ENCODE measurements around the gene ERBB4.

ERBB4 gene

DNA sequence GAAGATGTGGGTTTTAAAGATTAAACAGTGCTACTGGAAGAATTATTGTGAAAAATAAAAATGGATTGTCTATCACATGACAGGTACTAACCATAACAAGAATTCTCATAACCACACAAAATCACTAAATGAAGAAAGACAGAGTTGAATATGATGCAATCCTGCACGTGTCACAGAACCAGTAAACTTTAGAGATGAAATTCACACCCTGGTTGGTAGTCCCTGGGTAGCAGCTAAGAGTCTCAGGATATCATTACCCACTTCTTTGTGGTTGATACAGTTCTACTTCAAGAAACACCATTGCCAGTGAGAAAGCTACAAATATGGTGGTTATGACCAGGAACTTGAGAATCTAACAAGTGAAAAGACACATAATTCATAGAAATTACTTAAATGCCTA is 450.2 kb downstream of the ERBB4 start:
- TF ChIP-seq, protein P1, sequence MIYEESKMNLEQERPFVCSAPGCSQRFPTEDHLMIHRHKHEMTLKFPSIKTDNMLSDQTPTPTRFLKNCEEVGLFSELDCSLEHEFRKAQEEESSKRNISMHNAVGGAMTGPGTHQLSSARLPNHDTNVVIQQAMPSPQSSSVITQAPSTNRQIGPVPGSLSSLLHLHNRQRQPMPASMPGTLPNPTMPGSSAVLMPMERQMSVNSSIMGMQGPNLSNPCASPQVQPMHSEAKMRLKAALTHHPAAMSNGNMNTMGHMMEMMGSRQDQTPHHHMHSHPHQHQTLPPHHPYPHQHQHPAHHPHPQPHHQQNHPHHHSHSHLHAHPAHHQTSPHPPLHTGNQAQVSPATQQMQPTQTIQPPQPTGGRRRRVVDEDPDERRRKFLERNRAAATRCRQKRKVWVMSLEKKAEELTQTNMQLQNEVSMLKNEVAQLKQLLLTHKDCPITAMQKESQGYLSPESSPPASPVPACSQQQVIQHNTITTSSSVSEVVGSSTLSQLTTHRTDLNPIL (CRISPR knock-in tag; IDR thresholded peaks at IDR 0.05; ENCODE audit: low read depth), result no peak
- TF ChIP-seq ZFP30 (CRISPR knock-in tag; IDR thresholded peaks at IDR 0.05) (no peak), RARB (CRISPR knock-in tag; IDR thresholded peaks at IDR 0.05) (no peak), SNAI2 (CRISPR knock-in tag; IDR thresholded peaks at IDR 0.05) (no peak), PPARA (CRISPR knock-in tag; IDR thresholded peaks at IDR 0.05; ENCODE audit: borderline replicate concordance) (no peak), TCF4 (CRISPR knock-in tag; IDR thresholded peaks at IDR 0.05; ENCODE audit: borderline replicate concordance) (no peak), CSDC2 (CRISPR knock-in tag; IDR thresholded peaks at IDR 0.05) (no peak), ARNTL (CRISPR knock-in tag; IDR thresholded peaks at IDR 0.05; ENCODE audit: borderline replicate concordance, low read depth) (no peak), GLIS3 (CRISPR knock-in tag; IDR thresholded peaks at IDR 0.05) (no peak), ZC3H10 (CRISPR knock-in tag; IDR thresholded peaks at IDR 0.05) (no peak), ISL1 (CRISPR knock-in tag; IDR thresholded peaks at IDR 0.05) (no peak), ZFP3 (CRISPR knock-in tag; IDR thresholded peaks at IDR 0.05) (no peak), OSR1 (CRISPR knock-in tag; IDR thresholded peaks at IDR 0.05) (no peak), BACH2 (CRISPR knock-in tag; IDR thresholded peaks at IDR 0.05; ENCODE audit: borderline replicate concordance) (no peak), ZNF8 (CRISPR knock-in tag; IDR thresholded peaks at IDR 0.05) (no peak), TOX (CRISPR knock-in tag; IDR thresholded peaks at IDR 0.05; ENCODE audit: borderline replicate concordance) (no peak)
- TF ChIP-seq, protein P2, sequence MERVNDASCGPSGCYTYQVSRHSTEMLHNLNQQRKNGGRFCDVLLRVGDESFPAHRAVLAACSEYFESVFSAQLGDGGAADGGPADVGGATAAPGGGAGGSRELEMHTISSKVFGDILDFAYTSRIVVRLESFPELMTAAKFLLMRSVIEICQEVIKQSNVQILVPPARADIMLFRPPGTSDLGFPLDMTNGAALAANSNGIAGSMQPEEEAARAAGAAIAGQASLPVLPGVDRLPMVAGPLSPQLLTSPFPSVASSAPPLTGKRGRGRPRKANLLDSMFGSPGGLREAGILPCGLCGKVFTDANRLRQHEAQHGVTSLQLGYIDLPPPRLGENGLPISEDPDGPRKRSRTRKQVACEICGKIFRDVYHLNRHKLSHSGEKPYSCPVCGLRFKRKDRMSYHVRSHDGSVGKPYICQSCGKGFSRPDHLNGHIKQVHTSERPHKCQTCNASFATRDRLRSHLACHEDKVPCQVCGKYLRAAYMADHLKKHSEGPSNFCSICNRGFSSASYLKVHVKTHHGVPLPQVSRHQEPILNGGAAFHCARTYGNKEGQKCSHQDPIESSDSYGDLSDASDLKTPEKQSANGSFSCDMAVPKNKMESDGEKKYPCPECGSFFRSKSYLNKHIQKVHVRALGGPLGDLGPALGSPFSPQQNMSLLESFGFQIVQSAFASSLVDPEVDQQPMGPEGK (CRISPR knock-in tag; IDR thresholded peaks at IDR 0.05; ENCODE audit: borderline replicate concordance), result no peak
- TF ChIP-seq, protein P3, sequence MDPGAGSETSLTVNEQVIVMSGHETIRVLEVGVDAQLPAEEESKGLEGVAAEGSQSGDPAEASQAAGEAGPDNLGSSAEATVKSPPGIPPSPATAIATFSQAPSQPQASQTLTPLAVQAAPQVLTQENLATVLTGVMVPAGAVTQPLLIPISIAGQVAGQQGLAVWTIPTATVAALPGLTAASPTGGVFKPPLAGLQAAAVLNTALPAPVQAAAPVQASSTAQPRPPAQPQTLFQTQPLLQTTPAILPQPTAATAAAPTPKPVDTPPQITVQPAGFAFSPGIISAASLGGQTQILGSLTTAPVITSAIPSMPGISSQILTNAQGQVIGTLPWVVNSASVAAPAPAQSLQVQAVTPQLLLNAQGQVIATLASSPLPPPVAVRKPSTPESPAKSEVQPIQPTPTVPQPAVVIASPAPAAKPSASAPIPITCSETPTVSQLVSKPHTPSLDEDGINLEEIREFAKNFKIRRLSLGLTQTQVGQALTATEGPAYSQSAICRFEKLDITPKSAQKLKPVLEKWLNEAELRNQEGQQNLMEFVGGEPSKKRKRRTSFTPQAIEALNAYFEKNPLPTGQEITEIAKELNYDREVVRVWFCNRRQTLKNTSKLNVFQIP (CRISPR knock-in tag; IDR thresholded peaks at IDR 0.05; ENCODE audit: borderline replicate concordance, low read depth), result no peak
- TF ChIP-seq, protein P4, sequence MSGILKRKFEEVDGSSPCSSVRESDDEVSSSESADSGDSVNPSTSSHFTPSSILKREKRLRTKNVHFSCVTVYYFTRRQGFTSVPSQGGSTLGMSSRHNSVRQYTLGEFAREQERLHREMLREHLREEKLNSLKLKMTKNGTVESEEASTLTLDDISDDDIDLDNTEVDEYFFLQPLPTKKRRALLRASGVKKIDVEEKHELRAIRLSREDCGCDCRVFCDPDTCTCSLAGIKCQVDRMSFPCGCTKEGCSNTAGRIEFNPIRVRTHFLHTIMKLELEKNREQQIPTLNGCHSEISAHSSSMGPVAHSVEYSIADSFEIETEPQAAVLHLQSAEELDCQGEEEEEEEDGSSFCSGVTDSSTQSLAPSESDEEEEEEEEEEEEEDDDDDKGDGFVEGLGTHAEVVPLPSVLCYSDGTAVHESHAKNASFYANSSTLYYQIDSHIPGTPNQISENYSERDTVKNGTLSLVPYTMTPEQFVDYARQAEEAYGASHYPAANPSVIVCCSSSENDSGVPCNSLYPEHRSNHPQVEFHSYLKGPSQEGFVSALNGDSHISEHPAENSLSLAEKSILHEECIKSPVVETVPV (CRISPR knock-in tag; IDR thresholded peaks at IDR 0.05), result no peak
- TF ChIP-seq, protein P5, sequence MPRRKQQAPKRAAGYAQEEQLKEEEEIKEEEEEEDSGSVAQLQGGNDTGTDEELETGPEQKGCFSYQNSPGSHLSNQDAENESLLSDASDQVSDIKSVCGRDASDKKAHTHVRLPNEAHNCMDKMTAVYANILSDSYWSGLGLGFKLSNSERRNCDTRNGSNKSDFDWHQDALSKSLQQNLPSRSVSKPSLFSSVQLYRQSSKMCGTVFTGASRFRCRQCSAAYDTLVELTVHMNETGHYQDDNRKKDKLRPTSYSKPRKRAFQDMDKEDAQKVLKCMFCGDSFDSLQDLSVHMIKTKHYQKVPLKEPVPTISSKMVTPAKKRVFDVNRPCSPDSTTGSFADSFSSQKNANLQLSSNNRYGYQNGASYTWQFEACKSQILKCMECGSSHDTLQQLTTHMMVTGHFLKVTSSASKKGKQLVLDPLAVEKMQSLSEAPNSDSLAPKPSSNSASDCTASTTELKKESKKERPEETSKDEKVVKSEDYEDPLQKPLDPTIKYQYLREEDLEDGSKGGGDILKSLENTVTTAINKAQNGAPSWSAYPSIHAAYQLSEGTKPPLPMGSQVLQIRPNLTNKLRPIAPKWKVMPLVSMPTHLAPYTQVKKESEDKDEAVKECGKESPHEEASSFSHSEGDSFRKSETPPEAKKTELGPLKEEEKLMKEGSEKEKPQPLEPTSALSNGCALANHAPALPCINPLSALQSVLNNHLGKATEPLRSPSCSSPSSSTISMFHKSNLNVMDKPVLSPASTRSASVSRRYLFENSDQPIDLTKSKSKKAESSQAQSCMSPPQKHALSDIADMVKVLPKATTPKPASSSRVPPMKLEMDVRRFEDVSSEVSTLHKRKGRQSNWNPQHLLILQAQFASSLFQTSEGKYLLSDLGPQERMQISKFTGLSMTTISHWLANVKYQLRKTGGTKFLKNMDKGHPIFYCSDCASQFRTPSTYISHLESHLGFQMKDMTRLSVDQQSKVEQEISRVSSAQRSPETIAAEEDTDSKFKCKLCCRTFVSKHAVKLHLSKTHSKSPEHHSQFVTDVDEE (CRISPR knock-in tag; IDR thresholded peaks at IDR 0.05), result no peak
- no peak for ATAC-seq

DNA sequence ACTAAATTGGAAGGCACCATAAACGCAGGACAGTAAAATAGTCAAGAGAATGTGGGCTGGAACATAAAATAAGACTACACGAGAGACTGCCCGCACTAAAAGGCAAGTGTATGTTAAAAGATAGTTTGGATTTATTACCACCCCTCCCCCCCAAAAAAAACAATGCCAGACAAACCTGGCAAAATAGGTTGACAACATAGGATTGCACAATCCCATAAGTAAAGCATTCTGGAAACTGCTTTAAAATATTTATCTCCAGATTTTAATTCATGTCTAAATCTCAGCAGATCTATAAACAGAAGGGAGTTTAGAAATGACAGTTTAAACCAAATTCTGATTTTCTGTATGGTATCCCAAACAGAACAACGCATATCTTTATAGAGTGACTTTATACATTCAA is 455.1 kb downstream of the ERBB4 start:
- ATAC-seq, result no peak
- no peak for TF ChIP-seq RARB (CRISPR knock-in tag; IDR thresholded peaks at IDR 0.05)
- TF ChIP-seq, protein P3 (CRISPR knock-in tag; IDR thresholded peaks at IDR 0.05; ENCODE audit: borderline replicate concordance, low read depth), result no peak

DNA sequence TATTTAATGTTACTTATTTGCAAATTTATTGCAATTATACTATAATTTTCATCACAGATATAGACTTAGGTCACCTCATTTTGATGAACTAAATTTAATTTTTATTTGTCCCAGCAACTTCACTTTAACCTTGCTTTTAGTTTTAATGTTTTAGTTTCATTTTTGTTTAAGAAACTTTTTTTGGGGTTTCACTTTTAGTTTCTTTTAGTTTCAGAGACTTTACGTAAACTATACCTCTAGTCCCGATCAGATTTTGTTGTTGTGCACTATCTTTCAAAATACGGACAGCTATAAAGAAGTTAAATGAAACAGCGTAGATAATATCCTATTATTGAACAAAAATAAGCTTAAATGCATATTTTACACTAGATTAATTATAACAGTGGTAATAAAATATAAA is 460.5 kb downstream of the ERBB4 start:
- no peak for ATAC-seq
- TF ChIP-seq, protein P1 (CRISPR knock-in tag; IDR thresholded peaks at IDR 0.05; ENCODE audit: low read depth), result no peak
- 0 out of 2 replicates have a peak, but pooled peaks have one; percentile 5 for TF ChIP-seq ISL1 (CRISPR knock-in tag; IDR thresholded peaks at IDR 0.05)
- TF ChIP-seq TOX (CRISPR knock-in tag; IDR thresholded peaks at IDR 0.05; ENCODE audit: borderline replicate concordance), result no peak
- no peak for TF ChIP-seq GLIS3 (CRISPR knock-in tag; IDR thresholded peaks at IDR 0.05)
- TF ChIP-seq, protein P4 (CRISPR knock-in tag; IDR thresholded peaks at IDR 0.05), result no peak
- TF ChIP-seq, protein P2 (CRISPR knock-in tag; IDR thresholded peaks at IDR 0.05; ENCODE audit: borderline replicate concordance), result no peak

Data from SK-N-SH treated with all-trans-retinoic acid at 6 μM for 48 hours (cell line).